GM12891 (cell line): Measurements from ENCODE around the gene VSTM5. TPM values are rescaled to one million over a fixed set of nuclear protein-coding genes. Genes with fewer than 3 reads are reported as not detected.
"Not testable (repeated sequence)": the region's sequence is repeated elsewhere in the genome, so short reads cannot be mapped to it uniquely, and the experiment has no call there.

ENCODE experiments used
- DNase-seq: peaks from one replicate; pipeline ENCODE4 v3.0.0; 2011; ENCODE audit warnings: low spot score; ENCODE audit not compliant: insufficient read length
- FAIRE-seq: peaks from 2 replicates; lab custom pipeline; 2011; peaks lifted over from hg19 to GRCh38; lab: Jason Lieb, UNC
- PAX5 ChIP-seq: IDR thresholded peaks from 2 replicates; pipeline ENCODE4 v1.6.1; 2011; ENCODE audit warnings: low read length, moderate library complexity, mild to moderate bottlenecking; ENCODE audit not compliant: insufficient read depth, severe bottlenecking
- POLR2A ChIP-seq: IDR thresholded peaks from 2 replicates; pipeline ENCODE4 v1.6.1; 2011; ENCODE audit warnings: low read depth, low read length, control low read depth
- POLR2AphosphoS5 ChIP-seq: IDR thresholded peaks from 2 replicates; pipeline ENCODE4 v1.6.1; 2011; ENCODE audit warnings: low read depth, low read length, control low read depth
- POU2F2 ChIP-seq: IDR thresholded peaks from 2 replicates; pipeline ENCODE4 v1.6.1; 2011; ENCODE audit warnings: low read depth, mild to moderate bottlenecking, control low read depth, low read length, moderate library complexity
- SPI1 ChIP-seq: IDR thresholded peaks from 2 replicates; pipeline ENCODE4 v1.6.1; 2011; ENCODE audit warnings: low read depth, low read length, control low read depth
- TAF1 ChIP-seq: IDR thresholded peaks from 2 replicates; pipeline ENCODE4 v1.6.1; 2011; ENCODE audit warnings: low read depth, low read length, control low read depth
- polyA plus RNA-seq: library from polyadenylated mRNA; unstranded; fragments of >200 nt; gene quantifications from one replicate; pipeline ENCODE4 v1.2.1, GENCODE V29; 2012; ENCODE audit warnings: low read depth, missing spikeins, inconsistent platforms; ENCODE audit not compliant: missing spikeins

VSTM5 gene, protein sequence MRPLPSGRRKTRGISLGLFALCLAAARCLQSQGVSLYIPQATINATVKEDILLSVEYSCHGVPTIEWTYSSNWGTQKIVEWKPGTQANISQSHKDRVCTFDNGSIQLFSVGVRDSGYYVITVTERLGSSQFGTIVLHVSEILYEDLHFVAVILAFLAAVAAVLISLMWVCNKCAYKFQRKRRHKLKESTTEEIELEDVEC
- not detected for polyA plus RNA-seq

DNA sequence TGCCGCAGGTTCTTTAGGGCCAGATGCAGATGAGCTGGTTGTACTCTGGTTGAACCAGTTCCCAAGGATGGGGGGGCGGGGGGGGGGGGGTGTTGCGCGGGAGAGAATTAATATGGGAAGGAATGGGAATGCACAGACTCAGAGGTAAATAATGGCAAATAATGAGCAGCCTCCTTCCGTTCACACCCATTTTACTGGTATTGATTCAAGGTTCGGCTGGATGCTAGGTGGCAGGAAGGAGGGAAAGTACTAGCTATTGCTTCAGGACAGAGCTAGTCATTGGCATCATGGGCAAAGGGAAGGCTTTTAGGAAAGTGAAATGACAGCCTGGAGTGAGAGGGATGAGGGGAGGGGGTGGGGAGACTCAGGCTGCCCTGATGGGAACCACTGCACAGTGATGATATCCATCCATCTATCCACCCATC lies at the start of gene VSTM5:
TSS of gene VSTM5 (minus strand) at position 25 of the 425 bp plus-strand sequence. CDS start 116 bp downstream, outside the sequence.
- no peak for FAIRE-seq
- DNase-seq = no peak
- TF ChIP-seq POLR2AphosphoS5 (no peak), PAX5 (no peak), SPI1 (no peak), TAF1 (no peak), POU2F2 (no peak), POLR2A (no peak)

DNA sequence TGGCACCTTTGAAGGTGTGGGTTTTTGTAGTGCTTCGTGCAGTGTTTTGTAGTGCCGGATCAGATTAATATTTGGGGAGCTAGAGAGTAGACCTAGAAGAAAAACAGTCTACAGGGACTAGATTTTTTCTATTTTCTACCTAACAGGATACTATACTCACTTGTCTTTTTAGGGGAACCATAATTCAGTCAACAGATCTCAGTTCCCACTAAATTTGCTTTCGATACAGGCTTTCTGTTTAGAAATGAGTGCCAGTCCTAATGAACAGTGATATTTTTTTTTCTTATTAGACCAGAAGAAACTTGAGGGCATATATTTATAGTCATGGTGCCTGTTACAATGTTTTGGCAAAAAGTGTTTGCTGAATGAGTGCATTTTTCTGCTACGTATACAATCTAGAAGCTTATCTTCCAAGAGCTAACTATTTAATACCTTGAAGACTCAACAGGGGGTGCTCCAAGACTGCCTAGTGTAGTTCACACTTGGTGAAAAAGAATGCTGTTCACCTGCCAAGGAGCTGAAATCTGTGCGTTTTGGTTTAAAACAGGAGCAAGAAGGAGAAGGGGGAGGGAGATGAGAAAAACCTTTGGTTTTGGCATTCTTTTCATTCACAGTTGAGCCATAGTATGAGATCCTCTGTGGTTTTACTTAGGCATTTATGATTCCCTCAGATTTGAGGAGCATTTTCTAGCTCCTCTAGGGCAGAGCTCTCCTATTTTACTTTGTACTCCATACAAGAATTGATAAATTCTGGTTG lies 44.9 kb upstream of the VSTM5 start:
- no peak for TF ChIP-seq SPI1
- TF ChIP-seq PAX5 = no peak
- TF ChIP-seq POU2F2 = no peak
- no peak for TF ChIP-seq TAF1
- no peak for TF ChIP-seq POLR2A
- TF ChIP-seq POLR2AphosphoS5 = no peak
- FAIRE-seq (peak; percentile 26), DNase-seq (no peak)

DNA sequence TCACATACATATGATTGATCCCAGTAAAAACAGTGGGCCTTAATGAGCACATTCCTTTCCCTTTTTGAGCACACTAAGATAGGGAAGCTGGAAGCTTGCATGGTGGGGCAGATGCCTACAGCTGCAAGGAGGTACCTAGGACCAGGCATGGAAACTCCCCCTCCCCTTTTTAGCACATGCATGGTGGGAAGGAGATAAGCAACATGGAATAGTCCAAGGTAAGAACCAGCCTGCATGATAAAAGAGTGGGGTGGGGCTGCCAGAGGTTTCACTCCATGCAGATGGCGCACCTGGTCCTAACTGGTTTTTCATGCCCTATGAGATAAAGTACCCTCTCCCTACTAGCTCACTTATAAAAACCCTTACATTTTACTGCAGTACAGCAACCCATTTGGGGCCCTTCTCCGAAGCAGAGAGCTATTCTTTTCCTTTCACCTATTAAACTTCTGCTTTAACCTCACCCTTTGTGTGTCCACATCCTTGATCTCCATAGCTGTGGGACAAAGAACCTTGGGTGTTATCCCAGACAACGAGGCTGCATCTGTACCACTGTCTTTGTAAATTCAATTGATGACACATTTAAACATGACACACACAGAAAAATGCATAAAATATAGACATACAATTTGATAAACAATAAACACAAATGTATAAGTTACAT lies 40.1 kb upstream of the VSTM5 start:
- DNase-seq (no peak), FAIRE-seq (no peak)
- TF ChIP-seq POLR2AphosphoS5 = no peak
- no peak for TF ChIP-seq TAF1
- no peak for TF ChIP-seq PAX5

DNA sequence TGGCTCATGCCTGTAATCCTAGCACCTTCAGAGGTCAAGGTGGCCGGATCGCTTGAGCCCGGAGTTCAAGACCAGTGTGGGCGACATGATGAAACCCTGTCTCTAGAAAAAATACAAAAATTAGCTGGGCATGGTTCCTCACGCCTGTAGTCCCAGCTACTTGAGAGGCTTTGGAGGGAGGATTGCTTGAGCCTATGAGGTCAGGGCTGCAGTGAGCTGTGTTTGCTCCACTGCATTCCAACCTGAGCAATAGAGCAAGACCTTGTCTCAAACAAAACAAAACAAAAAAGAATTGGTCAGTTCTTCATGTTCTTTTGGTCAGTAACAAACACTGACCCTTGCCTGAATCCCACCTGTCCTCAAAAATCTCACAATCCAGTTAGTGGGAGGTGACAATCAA lies 36.7 kb upstream of the VSTM5 start:
- FAIRE-seq (no peak), DNase-seq (no peak)
- no peak for TF ChIP-seq PAX5
- TF ChIP-seq TAF1 = no peak
- TF ChIP-seq POLR2A = no peak
- no peak for TF ChIP-seq POU2F2
- TF ChIP-seq SPI1 = no peak
- TF ChIP-seq POLR2AphosphoS5 = no peak

DNA sequence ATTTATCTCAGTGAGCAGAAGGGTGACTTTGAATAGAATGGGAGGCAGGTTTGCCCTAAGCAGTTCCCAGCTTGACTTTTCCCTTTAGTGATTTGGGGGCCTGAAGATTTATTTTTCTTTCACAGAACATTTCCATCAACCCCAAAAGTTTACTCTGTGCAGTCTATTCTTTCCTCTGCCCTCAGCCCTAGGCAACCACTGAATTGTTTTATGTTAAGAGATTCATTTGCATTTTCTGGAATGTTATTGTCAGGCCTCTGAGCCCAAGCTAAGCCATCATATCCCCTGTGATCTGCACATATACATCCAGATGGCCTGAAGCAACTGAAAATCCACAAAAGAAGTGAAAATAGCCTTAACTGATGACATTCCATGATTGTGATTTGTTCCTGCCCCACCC lies 28.7 kb upstream of the VSTM5 start:
- not testable (repeated sequence) for DNase-seq, FAIRE-seq

DNA sequence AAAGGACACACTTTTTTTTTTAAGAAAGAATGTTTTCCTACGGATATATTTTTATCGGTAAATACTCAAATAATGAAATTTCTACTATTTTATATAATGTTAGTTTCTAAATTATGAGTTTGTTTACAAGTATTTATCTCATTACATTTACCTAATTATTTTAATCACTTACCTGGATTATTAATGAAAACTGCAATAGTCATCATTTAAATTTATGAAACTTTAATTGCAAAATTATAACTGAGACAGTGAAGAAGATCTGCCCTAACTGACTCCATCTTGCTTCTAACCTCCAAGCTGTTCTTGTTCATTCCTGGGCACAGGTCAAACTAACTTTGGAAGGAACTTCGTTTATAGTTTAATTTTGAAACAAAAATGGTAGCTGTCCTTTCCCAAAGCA lies 25.2 kb upstream of the VSTM5 start:
- DNase-seq = no peak
- TF ChIP-seq POLR2A (no peak), TAF1 (no peak), PAX5 (no peak), SPI1 (no peak), POLR2AphosphoS5 (no peak), POU2F2 (no peak)
- FAIRE-seq = no peak

DNA sequence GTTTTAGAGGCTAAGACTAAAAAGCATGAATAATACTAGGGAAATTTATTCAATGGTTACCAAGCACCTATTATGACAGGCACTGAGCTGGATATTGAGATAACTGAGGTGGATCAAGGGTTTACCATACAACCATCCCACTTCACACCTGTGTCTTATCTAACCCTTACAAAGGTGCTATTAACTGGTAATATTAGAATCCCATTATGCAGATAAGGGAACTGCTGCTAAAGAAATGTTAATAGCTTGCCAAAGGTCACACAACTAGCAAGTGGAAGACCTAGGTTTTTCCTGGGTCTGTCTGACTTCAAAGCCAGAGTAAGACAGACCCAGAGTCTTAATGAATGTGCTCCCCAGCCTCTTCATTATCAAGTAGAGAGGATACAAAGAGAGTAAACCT lies 21.1 kb upstream of the VSTM5 start:
- TF ChIP-seq SPI1 (no peak), POLR2A (no peak), PAX5 (no peak), POLR2AphosphoS5 (no peak), TAF1 (no peak), POU2F2 (no peak)
- FAIRE-seq (no peak), DNase-seq (no peak)

DNA sequence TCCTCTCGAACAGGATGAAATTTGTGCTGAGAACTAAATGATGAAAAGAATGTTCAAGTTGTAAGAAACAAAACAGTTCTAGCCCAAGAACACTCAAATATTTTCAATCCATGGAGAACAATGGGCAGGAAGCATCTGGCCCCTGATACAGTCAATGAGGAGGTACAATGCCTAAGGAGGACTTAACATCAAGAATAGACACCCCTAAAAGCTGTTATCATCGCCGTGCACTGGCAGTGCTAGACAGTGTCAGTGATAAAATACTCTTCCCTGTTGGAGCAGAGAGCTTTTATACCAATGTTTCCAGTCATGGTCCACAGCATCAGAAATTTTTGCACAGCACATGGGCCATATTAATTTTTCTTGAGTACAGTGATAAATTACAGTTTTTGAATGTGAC lies 20.2 kb upstream of the VSTM5 start:
- TF ChIP-seq POU2F2 = no peak
- TF ChIP-seq POLR2AphosphoS5 = no peak
- FAIRE-seq (no peak), DNase-seq (no peak)

DNA sequence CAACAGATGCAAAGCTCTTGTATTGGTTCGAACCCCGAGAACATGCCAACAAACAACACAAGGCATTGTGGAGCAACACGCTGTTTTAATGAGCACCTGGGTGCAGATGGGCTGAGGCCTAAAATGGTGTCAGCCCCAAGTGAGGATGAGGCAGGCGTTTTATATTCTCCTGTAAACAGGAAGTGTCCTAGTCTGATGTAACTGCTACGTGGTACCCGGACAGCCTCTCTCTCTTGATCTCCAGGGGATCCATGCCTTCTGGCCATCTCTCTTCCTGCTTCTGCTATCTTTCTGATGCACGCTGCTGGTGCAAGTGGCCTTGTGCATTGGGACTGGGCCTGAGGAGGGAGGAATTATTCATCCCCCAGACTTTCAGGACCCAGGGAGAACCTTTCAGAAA lies 19.4 kb upstream of the VSTM5 start:
- FAIRE-seq (no peak), DNase-seq (no peak)
- TF ChIP-seq POLR2AphosphoS5 (no peak), POLR2A (no peak), SPI1 (no peak), PAX5 (no peak), TAF1 (no peak), POU2F2 (no peak)

DNA sequence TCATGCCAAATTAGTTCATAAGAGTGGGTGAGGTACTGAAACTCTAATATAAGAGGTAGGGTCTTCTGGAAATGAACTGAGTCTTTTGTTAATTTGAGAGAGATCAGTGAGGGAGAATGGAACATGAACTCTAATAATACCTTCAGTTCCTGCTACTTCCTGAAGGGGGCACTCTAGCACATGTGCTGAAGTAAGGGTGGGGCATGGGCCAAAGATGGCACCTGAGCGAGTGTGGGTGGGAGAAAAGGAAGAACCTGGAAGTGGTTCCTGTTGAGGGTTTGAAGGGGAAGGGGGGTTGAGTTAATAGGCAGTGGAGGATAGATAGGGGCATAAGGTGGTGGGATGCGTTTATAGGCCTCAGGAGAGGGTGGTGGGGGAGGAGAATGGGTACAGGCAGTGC lies 18.0 kb upstream of the VSTM5 start:
- FAIRE-seq, DNase-seq: not testable (repeated sequence)
